ENCODE data around the gene IRAK3.

- TF ChIP-seq CREB1 (IDR thresholded peaks at IDR 0.05; ENCODE audit: low read depth) (no peak), EP300 (IDR thresholded peaks at IDR 0.05; ENCODE audit: borderline replicate concordance) (no peak), CEBPB (IDR thresholded peaks at IDR 0.05) (no peak), RAD21 (IDR thresholded peaks at IDR 0.05; ENCODE audit: low read depth) (no peak), EGR1 (IDR thresholded peaks at IDR 0.05) (no peak), TAF1 (IDR thresholded peaks at IDR 0.05; ENCODE audit: low read depth) (no peak), TCF12 (IDR thresholded peaks at IDR 0.05; ENCODE audit: low read depth) (no peak), YY1 (IDR thresholded peaks at IDR 0.05; ENCODE audit: low read depth) (no peak)
Measured at GRCh38 chr12:66269142-66269541, 80.1 kb downstream of the IRAK3 start.
